Panc1 (cell line): ENCODE data around the gene C10orf105. TPM values are rescaled to one million over a fixed set of nuclear protein-coding genes. Genes with fewer than 3 reads are reported as not detected.

ENCODE experiments used
- ATAC-seq: fragments of 200-7000 bp; cut with Tn5 transposase; 2 replicates; pipeline ENCODE4 v1.9.1; 2020; ENCODE audit warnings: mild to moderate bottlenecking, moderate library complexity
- BruUV-seq: library from RNA; stranded (reverse); fragments of 400-500 nt; replicated peaks from 2 replicates; lab custom pipeline; 2021; lab: Mats Ljungman, UMichigan
- CTCF ChIA-PET: fragments of 300-600 bp; sonication (Branson Sonifier 250); formaldehyde crosslinking; loops from one replicate; lab custom pipeline; 2022; ENCODE audit warnings: antibody characterized with exemption; lab: Charles Lee
- POLR2A ChIA-PET: fragments of 300-600 bp; sonication (Branson Sonifier 250); formaldehyde crosslinking; loops from one replicate; lab custom pipeline; 2022; ENCODE audit warnings: antibody characterized with exemption; lab: Charles Lee
- DNase-seq: peaks from one replicate; pipeline ENCODE4 v3.0.0-alpha.2; 2010; ENCODE audit warnings: low read depth, low spot score
- H3K27ac ChIP-seq: 2 replicates; pipeline ENCODE4 v1.5.1; 2011; ENCODE audit warnings: mild to moderate bottlenecking, low read length, inconsistent platforms
- H3K27me3 ChIP-seq: fragments of 200-500 bp; sonication (Bioruptor generic); 2 replicates; pipeline ENCODE4 v1.6.0; 2014; ENCODE audit warnings: low read length, inconsistent platforms; ENCODE audit not compliant: control insufficient read depth, insufficient read depth
- H3K36me3 ChIP-seq: fragments of 200-500 bp; sonication (Bioruptor generic); 2 replicates; pipeline ENCODE4 v1.5.1; 2014; ENCODE audit warnings: inconsistent platforms, mild to moderate bottlenecking, low read length, moderate library complexity; ENCODE audit not compliant: control insufficient read depth, insufficient read depth
- H3K4me1 ChIP-seq: 2 replicates; pipeline ENCODE4 v1.5.1; 2011; ENCODE audit warnings: inconsistent platforms, mild to moderate bottlenecking, low read length, moderate library complexity; ENCODE audit not compliant: control insufficient read depth, insufficient read depth
- H3K4me3 ChIP-seq, 2 experiments: 2 replicates each; pipeline ENCODE4 v1.5.1; 2011 to 2012; ENCODE audit warnings: low read depth in 2 of 2, low read length in 2 of 2, mild to moderate bottlenecking in 2 of 2, inconsistent platforms in 1 of 2, moderate library complexity in 1 of 2
- H3K9me3 ChIP-seq: fragments of 200-500 bp; sonication (Bioruptor generic); 2 replicates; pipeline ENCODE4 v1.5.1; 2014; ENCODE audit warnings: low read depth, mild to moderate bottlenecking, inconsistent platforms, low read length, moderate library complexity; ENCODE audit not compliant: control insufficient read depth, insufficient read depth
- CTCF ChIP-seq: fragments of 450-650 bp; IDR thresholded peaks from 2 replicates; pipeline ENCODE4 v1.5.1; 2017; ENCODE audit warnings: mild to moderate bottlenecking
- POLR2AphosphoS5 ChIP-seq: IDR thresholded peaks from 2 replicates; pipeline ENCODE4 v1.6.1; 2012; ENCODE audit warnings: mild to moderate bottlenecking, low read depth, low read length, moderate library complexity
- SIN3A ChIP-seq: IDR thresholded peaks from 2 replicates; pipeline ENCODE4 v1.6.1; 2012; ENCODE audit warnings: low read depth, mild to moderate bottlenecking, low read length, moderate library complexity, borderline replicate concordance; ENCODE audit not compliant: insufficient read depth
- TCF7L2 ChIP-seq: IDR thresholded peaks from 2 replicates; pipeline ENCODE4 v1.6.1; 2011; ENCODE audit warnings: mild to moderate bottlenecking, low read depth, low read length, inconsistent platforms
- in situ Hi-C: cut with HindIII; loops from 2 replicates; pipeline ENCODE4 v1.10.0; 2016; ENCODE audit warnings: low sequenced_read_pairs, low pct_unique_long_range_greater_than_20kb
- intact Hi-C: fragments of 100-400 bp; cut with micrococcal nuclease; formaldehyde crosslinking; loops from one replicate; pipeline ENCODE4 v1.10.0; 2022; ENCODE audit not compliant: unreplicated experiment
- total RNA-seq: library from RNA; stranded (reverse); gene quantifications from one replicate; pipeline ENCODE4 v1.2.1, GENCODE V29; 2021; ENCODE audit not compliant: unreplicated experiment
- TF ChIP-seq, protein P1 (sequence below), 2 experiments: IDR thresholded peaks; 2 replicates each; pipeline ENCODE4 v1.6.1; 2011 to 2012; ENCODE audit warnings: low read depth in 2 of 2, control low read depth in 1 of 2, low read length in 1 of 2, mild to moderate bottlenecking in 1 of 2, moderate library complexity in 1 of 2; ENCODE audit not compliant: insufficient read depth in 1 of 2

The C10orf105 gene
- total RNA-seq, 1 experiment from 2014 or later: not detected

DNA sequence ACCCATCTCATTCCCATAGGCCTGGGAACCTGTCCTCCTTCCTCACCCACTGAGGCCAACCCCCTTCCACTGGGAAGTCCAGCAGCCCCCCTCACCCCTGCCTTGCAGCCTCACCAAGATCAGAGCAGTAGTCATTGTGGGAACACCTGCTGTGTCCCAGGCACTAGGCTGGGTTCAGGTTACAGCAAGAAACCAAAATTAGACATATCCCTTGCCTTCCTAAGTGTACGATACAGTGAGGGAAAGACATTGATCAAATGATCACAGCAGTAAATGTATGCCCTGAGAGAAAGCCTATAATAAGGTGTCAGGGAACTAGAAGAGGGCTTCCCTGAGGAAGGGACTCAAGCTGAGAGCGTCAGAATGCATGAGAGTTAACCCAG is 17.0 kb upstream of the C10orf105 start:
- no peak for ATAC-seq
- POLR2A ChIA-PET: no interaction called here
- no peak for DNase-seq
- Histone ChIP-seq H3K36me3 (no peaks in the 10 kb centered on the region), H3K9me3 (no peaks in the 10 kb centered on the region), H3K27me3 (no peaks in the 10 kb centered on the region), H3K27ac (no peak overlapping the region), H3K4me1 (0 out of 2 replicates have a peak, but pooled peaks cover 4% of the 10 kb centered on the region), H3K4me3 (no peak overlapping the region)
- TF ChIP-seq POLR2AphosphoS5 (no peak), CTCF (no peak), TCF7L2 (no peak), SIN3A (no peak)
- TF ChIP-seq, protein P1, sequence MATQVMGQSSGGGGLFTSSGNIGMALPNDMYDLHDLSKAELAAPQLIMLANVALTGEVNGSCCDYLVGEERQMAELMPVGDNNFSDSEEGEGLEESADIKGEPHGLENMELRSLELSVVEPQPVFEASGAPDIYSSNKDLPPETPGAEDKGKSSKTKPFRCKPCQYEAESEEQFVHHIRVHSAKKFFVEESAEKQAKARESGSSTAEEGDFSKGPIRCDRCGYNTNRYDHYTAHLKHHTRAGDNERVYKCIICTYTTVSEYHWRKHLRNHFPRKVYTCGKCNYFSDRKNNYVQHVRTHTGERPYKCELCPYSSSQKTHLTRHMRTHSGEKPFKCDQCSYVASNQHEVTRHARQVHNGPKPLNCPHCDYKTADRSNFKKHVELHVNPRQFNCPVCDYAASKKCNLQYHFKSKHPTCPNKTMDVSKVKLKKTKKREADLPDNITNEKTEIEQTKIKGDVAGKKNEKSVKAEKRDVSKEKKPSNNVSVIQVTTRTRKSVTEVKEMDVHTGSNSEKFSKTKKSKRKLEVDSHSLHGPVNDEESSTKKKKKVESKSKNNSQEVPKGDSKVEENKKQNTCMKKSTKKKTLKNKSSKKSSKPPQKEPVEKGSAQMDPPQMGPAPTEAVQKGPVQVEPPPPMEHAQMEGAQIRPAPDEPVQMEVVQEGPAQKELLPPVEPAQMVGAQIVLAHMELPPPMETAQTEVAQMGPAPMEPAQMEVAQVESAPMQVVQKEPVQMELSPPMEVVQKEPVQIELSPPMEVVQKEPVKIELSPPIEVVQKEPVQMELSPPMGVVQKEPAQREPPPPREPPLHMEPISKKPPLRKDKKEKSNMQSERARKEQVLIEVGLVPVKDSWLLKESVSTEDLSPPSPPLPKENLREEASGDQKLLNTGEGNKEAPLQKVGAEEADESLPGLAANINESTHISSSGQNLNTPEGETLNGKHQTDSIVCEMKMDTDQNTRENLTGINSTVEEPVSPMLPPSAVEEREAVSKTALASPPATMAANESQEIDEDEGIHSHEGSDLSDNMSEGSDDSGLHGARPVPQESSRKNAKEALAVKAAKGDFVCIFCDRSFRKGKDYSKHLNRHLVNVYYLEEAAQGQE (IDR thresholded peaks at IDR 0.05; ENCODE audit: insufficient read depth in 1 of 2, low read depth in 2 of 2, low read length in 1 of 2): no peak
- no TSS peak for BruUV-seq
- CTCF ChIA-PET: interaction anchor here (0.6 kb wide), 1 partner anchor 217 kb away, joined by 4 read pairs; no protein-coding TSS in a partner anchor
- in situ Hi-C loops (no loop called here), intact Hi-C loops (no loop called here)

DNA sequence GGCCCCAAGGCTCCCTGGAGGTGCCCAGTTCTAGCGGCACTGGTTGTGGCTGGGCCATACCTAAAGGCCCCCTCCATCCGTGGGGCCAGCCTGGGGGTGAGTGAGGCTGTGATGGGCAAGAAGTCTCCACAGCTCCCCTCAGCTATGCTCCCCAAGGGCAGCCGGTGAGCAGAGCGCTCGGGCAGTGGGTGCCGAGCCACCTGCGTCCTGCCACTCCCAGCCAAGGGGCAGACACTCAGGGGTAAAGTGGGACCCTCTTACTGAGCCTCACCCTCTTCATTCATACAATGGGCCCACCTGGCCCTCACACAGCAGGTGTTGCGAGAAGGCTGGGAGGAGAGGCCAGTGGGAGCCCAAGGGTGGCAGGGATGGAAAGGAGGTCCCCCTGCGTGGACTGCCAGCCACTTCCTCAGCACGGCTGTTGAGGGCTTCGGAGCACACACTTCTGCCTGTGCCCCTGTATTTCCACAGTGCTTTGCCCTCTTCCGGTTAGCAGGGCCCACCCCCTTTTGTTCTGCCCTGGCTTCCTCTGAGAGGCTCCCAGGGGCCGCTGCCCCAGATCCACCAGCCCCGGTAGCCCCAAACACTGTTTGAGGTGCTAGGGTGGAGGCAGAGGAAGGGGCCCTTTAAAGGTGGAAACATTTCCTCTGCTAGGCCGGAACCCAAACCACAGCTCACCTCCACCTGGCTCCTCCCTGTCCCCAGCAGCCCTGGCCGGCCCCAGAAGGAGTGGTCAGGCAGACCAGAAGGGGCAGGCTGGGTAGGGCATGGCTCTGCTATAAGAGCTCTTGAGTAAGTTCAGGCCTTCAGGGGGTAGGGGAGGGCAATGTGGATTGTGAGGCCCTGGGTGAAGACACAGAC is 16.4 kb upstream of the C10orf105 start:
- H3K4me3 ChIP-seq: no peak overlapping the region
- POLR2A ChIA-PET: no interaction called here
- DNase-seq (no peak), ATAC-seq (no peak)
- H3K27me3 ChIP-seq: no peaks in the 10 kb centered on the region
- no TSS peak for BruUV-seq
- H3K27ac ChIP-seq: no peak overlapping the region
- no peaks in the 10 kb centered on the region for H3K36me3 ChIP-seq
- TF ChIP-seq TCF7L2 (no peak), SIN3A (no peak), POLR2AphosphoS5 (no peak), CTCF (no peak)
- TF ChIP-seq, protein P1 (IDR thresholded peaks at IDR 0.05; ENCODE audit: insufficient read depth in 1 of 2, low read depth in 2 of 2, low read length in 1 of 2): no peak
- intact Hi-C loops (no loop called here), in situ Hi-C loops (no loop called here)
- H3K4me1 ChIP-seq: 0 out of 2 replicates have a peak, but pooled peaks cover 4% of the 10 kb centered on the region
- no peaks in the 10 kb centered on the region for H3K9me3 ChIP-seq
- CTCF ChIA-PET: interaction anchor here (0.6 kb wide), 1 partner anchor 218 kb away, joined by 4 read pairs; no protein-coding TSS in a partner anchor
